Activated T-helper 17 cell treated with anti-CD3 and anti-CD28 coated beads, Interleukin-2, amount 50 U/mL, for 72 hours (primary cell): ENCODE data around the gene GDAP2. TPM values are rescaled to one million over a fixed set of nuclear protein-coding genes. Genes with fewer than 3 reads are reported as not detected.

Experiments used
- ATAC-seq: fragments of 150-1000 bp; cut with Tn5 transposase; replicated peaks from 2 replicates; pipeline ENCODE4 v1.10.0; 2021; ENCODE audit warnings: mild to moderate bottlenecking, moderate library complexity
- H3K27ac Mint-ChIP-seq: one replicate; pipeline ENCODE4 v1.8.0; 2022; ENCODE audit warnings: mixed read lengths
- H3K27me3 Mint-ChIP-seq: one replicate; pipeline ENCODE4 v1.8.0; 2022; ENCODE audit warnings: mixed read lengths
- H3K36me3 Mint-ChIP-seq: one replicate; pipeline ENCODE4 v1.8.0; 2022; ENCODE audit warnings: low read depth, mild to moderate bottlenecking, mixed read lengths
- H3K4me1 Mint-ChIP-seq: one replicate; pipeline ENCODE4 v1.8.0; 2022; ENCODE audit warnings: mixed read lengths
- H3K4me3 Mint-ChIP-seq: one replicate; pipeline ENCODE4 v1.8.0; 2022; ENCODE audit warnings: mild to moderate bottlenecking, mixed read lengths
- H3K9me3 Mint-ChIP-seq: one replicate; pipeline ENCODE4 v1.8.0; 2022; ENCODE audit warnings: mixed read lengths
- total RNA-seq, 2 donors: library from RNA; stranded (reverse); gene quantifications; one replicate each; pipeline ENCODE4 v1.2.3, GENCODE V29; 2022

GDAP2 gene
- total RNA-seq, 2 donors from 2014 or later: 15.5 to 23.9 TPM

GRCh38 chr1:117820694-117821381 is 108.6 kb downstream of the GDAP2 start:
- Mint-ChIP-seq H3K4me1 (no peaks in the 10 kb centered on the region), H3K27me3 (peaks cover 6% of the 10 kb centered on the region), H3K9me3 (no peaks in the 10 kb centered on the region), H3K27ac (no peak overlapping the region), H3K4me3 (no peak overlapping the region), H3K36me3 (no peaks in the 10 kb centered on the region)
- ATAC-seq: no peak

- Mint-ChIP-seq H3K27ac (no peak overlapping the region), H3K36me3 (no peaks in the 10 kb centered on the region), H3K9me3 (no peaks in the 10 kb centered on the region), H3K4me1 (no peaks in the 10 kb centered on the region), H3K27me3 (peaks cover 6% of the 10 kb centered on the region), H3K4me3 (no peak overlapping the region)
- no peak for ATAC-seq
These were observed 109.3 kb downstream of the GDAP2 start for GRCh38 chr1:117820096-117820495.

GRCh38 chr1:117819301-117819700 is 110.1 kb downstream of the GDAP2 start:
- no peak for ATAC-seq
- Mint-ChIP-seq H3K4me3 (no peak overlapping the region), H3K27me3 (peaks cover 5% of the 10 kb centered on the region), H3K36me3 (no peaks in the 10 kb centered on the region), H3K4me1 (no peaks in the 10 kb centered on the region), H3K27ac (no peak overlapping the region), H3K9me3 (no peaks in the 10 kb centered on the region)

GRCh38 chr1:117818456-117818855 is 111.0 kb downstream of the GDAP2 start:
- Mint-ChIP-seq H3K9me3 (no peaks in the 10 kb centered on the region), H3K4me1 (no peaks in the 10 kb centered on the region), H3K27me3 (no peaks in the 10 kb centered on the region), H3K27ac (no peak overlapping the region), H3K4me3 (no peak overlapping the region), H3K36me3 (no peaks in the 10 kb centered on the region)
- ATAC-seq: no peak

GRCh38 chr1:117817629-117818028 is 111.8 kb downstream of the GDAP2 start:
- no peak overlapping the region for H3K4me3 Mint-ChIP-seq
- no peak for ATAC-seq
- no peaks in the 10 kb centered on the region for H3K27me3 Mint-ChIP-seq
- no peaks in the 10 kb centered on the region for H3K4me1 Mint-ChIP-seq
- H3K27ac Mint-ChIP-seq: no peak overlapping the region
- no peaks in the 10 kb centered on the region for H3K9me3 Mint-ChIP-seq
- H3K36me3 Mint-ChIP-seq: no peaks in the 10 kb centered on the region

- no peaks in the 10 kb centered on the region for H3K9me3 Mint-ChIP-seq
- ATAC-seq: no peak
- H3K27ac Mint-ChIP-seq: no peak overlapping the region
- no peaks in the 10 kb centered on the region for H3K27me3 Mint-ChIP-seq
- no peaks in the 10 kb centered on the region for H3K4me1 Mint-ChIP-seq
- no peak overlapping the region for H3K4me3 Mint-ChIP-seq
- no peaks in the 10 kb centered on the region for H3K36me3 Mint-ChIP-seq
These were observed 113.5 kb downstream of the GDAP2 start for GRCh38 chr1:117815926-117816325.

- Mint-ChIP-seq H3K27ac (no peak overlapping the region), H3K27me3 (no peaks in the 10 kb centered on the region), H3K36me3 (no peaks in the 10 kb centered on the region), H3K4me1 (no peaks in the 10 kb centered on the region), H3K4me3 (no peak overlapping the region), H3K9me3 (no peaks in the 10 kb centered on the region)
- no peak for ATAC-seq
These were observed 114.3 kb downstream of the GDAP2 start for GRCh38 chr1:117814856-117815797.

Other genes with a start within 250 kb of the GDAP2 start
- gene WDR3, start 118 bp upstream of the GDAP2 start, total RNA-seq: 10 to 100 TPM; 33.8 to 57.1 TPM